ENCODE data around the gene C11orf42.

DNA sequence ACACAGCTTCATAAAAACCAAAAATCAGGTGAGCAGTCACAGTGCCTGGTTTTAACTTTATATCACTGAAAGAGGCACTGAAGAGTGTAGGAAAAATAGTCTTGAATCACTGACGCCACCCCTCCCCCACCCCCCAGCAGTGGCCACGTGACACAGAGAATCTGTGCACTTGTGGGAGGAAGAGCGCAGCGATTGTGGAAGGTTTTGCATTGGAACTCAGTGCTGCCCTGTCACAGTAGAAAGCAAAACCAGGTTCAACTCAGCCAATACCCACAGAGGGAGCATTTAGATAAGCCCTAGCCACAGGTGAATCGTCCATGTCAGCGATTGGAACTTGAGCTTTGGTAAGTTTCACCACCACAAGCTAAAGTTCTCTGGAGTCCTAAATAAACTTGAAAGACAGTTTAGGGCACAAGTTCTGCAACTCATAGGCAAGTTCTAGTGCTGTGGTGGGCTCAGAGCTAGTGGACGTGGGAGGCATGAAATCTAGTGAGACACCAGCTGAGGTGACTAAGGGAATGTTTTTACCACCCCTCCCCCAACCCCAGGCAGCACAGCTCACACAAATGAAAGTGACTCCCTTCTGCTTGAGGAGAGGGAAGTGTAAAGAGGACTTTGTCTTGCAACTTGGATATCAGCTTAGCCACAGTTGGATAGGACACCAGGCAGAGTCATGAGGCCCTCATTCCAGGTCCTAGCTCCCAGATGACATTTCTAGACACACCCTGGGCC, 48.6 kb upstream of the C11orf42 start:
- TF ChIP-seq POLR2A (IDR thresholded peaks at IDR 0.05) = no peak
- TF ChIP-seq, protein P1, sequence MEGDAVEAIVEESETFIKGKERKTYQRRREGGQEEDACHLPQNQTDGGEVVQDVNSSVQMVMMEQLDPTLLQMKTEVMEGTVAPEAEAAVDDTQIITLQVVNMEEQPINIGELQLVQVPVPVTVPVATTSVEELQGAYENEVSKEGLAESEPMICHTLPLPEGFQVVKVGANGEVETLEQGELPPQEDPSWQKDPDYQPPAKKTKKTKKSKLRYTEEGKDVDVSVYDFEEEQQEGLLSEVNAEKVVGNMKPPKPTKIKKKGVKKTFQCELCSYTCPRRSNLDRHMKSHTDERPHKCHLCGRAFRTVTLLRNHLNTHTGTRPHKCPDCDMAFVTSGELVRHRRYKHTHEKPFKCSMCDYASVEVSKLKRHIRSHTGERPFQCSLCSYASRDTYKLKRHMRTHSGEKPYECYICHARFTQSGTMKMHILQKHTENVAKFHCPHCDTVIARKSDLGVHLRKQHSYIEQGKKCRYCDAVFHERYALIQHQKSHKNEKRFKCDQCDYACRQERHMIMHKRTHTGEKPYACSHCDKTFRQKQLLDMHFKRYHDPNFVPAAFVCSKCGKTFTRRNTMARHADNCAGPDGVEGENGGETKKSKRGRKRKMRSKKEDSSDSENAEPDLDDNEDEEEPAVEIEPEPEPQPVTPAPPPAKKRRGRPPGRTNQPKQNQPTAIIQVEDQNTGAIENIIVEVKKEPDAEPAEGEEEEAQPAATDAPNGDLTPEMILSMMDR (IDR thresholded peaks at IDR 0.05) = no peak

All from tibial nerve (tissue), 3 donors.